Measurements from ENCODE around the gene TNS4. TPM values are rescaled to one million over a fixed set of nuclear protein-coding genes. Genes with fewer than 3 reads are reported as not detected.

TNS4 gene
- total and polyA plus RNA-seq, 4 experiments from 2014 or later, result 0.18 to 1.8 (median 0.29) TPM

- Histone ChIP-seq H3K4me3 (ENCODE audit: low read length in 2 of 2) (peak overlapping the region in 1 of 2 donors; percentile 11), H3K9me3 (ENCODE audit: control insufficient read depth in 1 of 2, low read length in 2 of 2) (no peaks in the 10 kb centered on the region), H3K36me3 (ENCODE audit: insufficient read depth, low read length) (no peaks in the 10 kb centered on the region), H3K27me3 (ENCODE audit: insufficient read depth, low read length) (no peaks in the 10 kb centered on the region), H3K27ac (ENCODE audit: low read depth, low read length) (no peak overlapping the region), H3K4me1 (ENCODE audit: insufficient read depth, low read length) (peaks cover 89% of the 10 kb centered on the region)
- Mint-ChIP-seq H3K27me3 (peaks cover 0 to 2% of the 10 kb centered on the region in 2 donors), H3K36me3 (peaks cover 10% of the 10 kb centered on the region in 2 donors), H3K9me3 (peaks cover 0 to 9% (median 6%) of the 10 kb centered on the region in 8 donors), H3K27ac (peak overlapping the region in 5 of 7 donors; percentile 37 to 77 (median 60)), H3K4me1 (peaks cover 55 to 75% (median 63%) of the 10 kb centered on the region in 4 donors), H3K4me3 (peak overlapping the region; percentile 47 to 81 (median 73))
- POLR2A ChIA-PET (ENCODE audit: partially characterized antibody), result interaction anchor here (0.6 to 5.7 kb wide), 7 partner anchors 13 to 196 kb away, joined by 3 to 99 read pairs (median 5); no protein-coding TSS in a partner anchor
- intact Hi-C loops (cut with micrococcal nuclease), result loop anchor here (5.0 kb wide), 1 partner anchor 77 kb away; the partner anchor contains the start of gene IGFBP4
- CTCF ChIA-PET (ENCODE audit: partially characterized antibody), result interaction anchor here (1.2 to 4.5 kb wide), 5 partner anchors 11 to 120 kb away, joined by 3 to 46 read pairs (median 4); no protein-coding TSS in a partner anchor
- no peak for DNase-seq
Measured at GRCh38 chr17:40519089-40519775, 17.8 kb upstream of the TNS4 start.

GRCh38 chr17:40518401-40519088 lies 17.1 kb upstream of the TNS4 start:
- POLR2A ChIA-PET (ENCODE audit: partially characterized antibody), result interaction anchor here (1.2 to 5.7 kb wide), 10 partner anchors 7 to 195 kb away, joined by 3 to 99 read pairs (median 8); partner anchors contain the start of gene TOP2A
- Histone ChIP-seq H3K4me1 (ENCODE audit: insufficient read depth, low read length) (peaks cover 91% of the 10 kb centered on the region), H3K9me3 (ENCODE audit: control insufficient read depth in 1 of 2, low read length in 2 of 2) (no peaks in the 10 kb centered on the region), H3K27me3 (ENCODE audit: insufficient read depth, low read length) (no peaks in the 10 kb centered on the region), H3K27ac (ENCODE audit: low read depth, low read length) (no peak overlapping the region), H3K4me3 (ENCODE audit: low read length in 2 of 2) (peak overlapping the region in 1 of 2 donors; percentile 11), H3K36me3 (ENCODE audit: insufficient read depth, low read length) (no peaks in the 10 kb centered on the region)
- peaks cover 0 to 5% (median 2%) of the 10 kb centered on the region in 8 donors for H3K9me3 Mint-ChIP-seq
- H3K36me3 Mint-ChIP-seq, result peaks cover 5 to 6% of the 10 kb centered on the region in 2 donors
- intact Hi-C loops (cut with micrococcal nuclease), result loop anchor here (5.0 kb wide), 1 partner anchor 76 kb away; the partner anchor contains the start of gene IGFBP4
- peak overlapping the region; percentile 55 to 81 (median 72) for H3K4me3 Mint-ChIP-seq
- CTCF ChIA-PET (ENCODE audit: partially characterized antibody), result interaction anchor here (1.2 to 4.5 kb wide), 3 partner anchors 12 to 42 kb away, joined by 3 to 46 read pairs (median 7); no protein-coding TSS in a partner anchor
- H3K27me3 Mint-ChIP-seq, result peaks cover 0 to 2% of the 10 kb centered on the region in 2 donors
- no peak for DNase-seq
- peaks cover 59 to 82% (median 69%) of the 10 kb centered on the region in 4 donors for H3K4me1 Mint-ChIP-seq
- peak overlapping the region; percentile 59 to 91 (median 69) for H3K27ac Mint-ChIP-seq

GRCh38 chr17:40517981-40518380 lies 16.6 kb upstream of the TNS4 start:
- H3K27me3 Mint-ChIP-seq, result peaks cover 0 to 2% of the 10 kb centered on the region in 2 donors
- Histone ChIP-seq H3K4me1 (ENCODE audit: insufficient read depth, low read length) (peaks cover 89% of the 10 kb centered on the region), H3K27ac (ENCODE audit: low read depth, low read length) (no peak overlapping the region), H3K27me3 (ENCODE audit: insufficient read depth, low read length) (no peaks in the 10 kb centered on the region), H3K9me3 (ENCODE audit: control insufficient read depth in 1 of 2, low read length in 2 of 2) (no peaks in the 10 kb centered on the region), H3K36me3 (ENCODE audit: insufficient read depth, low read length) (no peaks in the 10 kb centered on the region), H3K4me3 (ENCODE audit: low read length in 2 of 2) (peak overlapping the region in 1 of 2 donors; percentile 21)
- ChIA-PET POLR2A (ENCODE audit: partially characterized antibody) (interaction anchor here (1.2 to 5.7 kb wide), 16 partner anchors 8 to 200 kb away, joined by 3 to 99 read pairs (median 7); partner anchors contain the start of genes CCR7 and TOP2A), CTCF (ENCODE audit: partially characterized antibody) (interaction anchor here (0.6 to 4.5 kb wide), 9 partner anchors 12 to 115 kb away, joined by 3 to 46 read pairs (median 4); no protein-coding TSS in a partner anchor)
- H3K4me3 Mint-ChIP-seq, result peak overlapping the region; percentile 55 to 81 (median 70)
- intact Hi-C loops (cut with micrococcal nuclease), result loop anchor here (5.0 kb wide), 1 partner anchor 76 kb away; the partner anchor contains the start of gene IGFBP4
- peaks cover 56 to 87% (median 68%) of the 10 kb centered on the region in 4 donors for H3K4me1 Mint-ChIP-seq
- H3K9me3 Mint-ChIP-seq, result peaks cover 0 to 5% (median 0%) of the 10 kb centered on the region in 8 donors
- H3K36me3 Mint-ChIP-seq, result peaks cover 0 to 2% of the 10 kb centered on the region in 2 donors
- H3K27ac Mint-ChIP-seq, result peak overlapping the region; percentile 59 to 91 (median 69)
- DNase-seq, result no peak

GRCh38 chr17:40517286-40517662 lies 15.9 kb upstream of the TNS4 start:
- Histone ChIP-seq H3K9me3 (ENCODE audit: control insufficient read depth in 1 of 2, low read length in 2 of 2) (no peaks in the 10 kb centered on the region), H3K4me3 (ENCODE audit: low read length in 2 of 2) (peak overlapping the region; percentile 51 to 70), H3K4me1 (ENCODE audit: insufficient read depth, low read length) (peaks cover 82% of the 10 kb centered on the region), H3K27ac (ENCODE audit: low read depth, low read length) (peak overlapping the region; percentile 32), H3K27me3 (ENCODE audit: insufficient read depth, low read length) (no peaks in the 10 kb centered on the region), H3K36me3 (ENCODE audit: insufficient read depth, low read length) (no peaks in the 10 kb centered on the region)
- ChIA-PET POLR2A (ENCODE audit: partially characterized antibody) (interaction anchor here (0.6 to 5.7 kb wide), 26 partner anchors 9 to 1171 kb away, joined by 3 to 99 read pairs (median 4); partner anchors contain the start of genes CCR7, EIF1, IGFBP4 and TOP2A), CTCF (ENCODE audit: partially characterized antibody) (interaction anchor here (0.6 to 4.5 kb wide), 11 partner anchors 13 to 159 kb away, joined by 3 to 46 read pairs (median 4); no protein-coding TSS in a partner anchor)
- no peak for DNase-seq
- Mint-ChIP-seq H3K4me1 (peaks cover 53 to 82% (median 67%) of the 10 kb centered on the region in 4 donors), H3K27me3 (peaks cover 0 to 2% of the 10 kb centered on the region in 2 donors), H3K36me3 (peaks cover 0 to 2% of the 10 kb centered on the region in 2 donors), H3K9me3 (peaks cover 0 to 5% (median 0%) of the 10 kb centered on the region in 8 donors), H3K4me3 (peak overlapping the region; percentile 76 to 91 (median 84)), H3K27ac (peak overlapping the region; percentile 89 to 99 (median 96))
- intact Hi-C loops (cut with micrococcal nuclease), result loop anchor here (5.0 kb wide), 1 partner anchor 75 kb away; the partner anchor contains the start of gene IGFBP4

- Histone ChIP-seq H3K4me1 (ENCODE audit: insufficient read depth, low read length) (peaks cover 77% of the 10 kb centered on the region), H3K9me3 (ENCODE audit: control insufficient read depth in 1 of 2, low read length in 2 of 2) (no peaks in the 10 kb centered on the region), H3K36me3 (ENCODE audit: insufficient read depth, low read length) (no peaks in the 10 kb centered on the region), H3K27me3 (ENCODE audit: insufficient read depth, low read length) (no peaks in the 10 kb centered on the region), H3K27ac (ENCODE audit: low read depth, low read length) (peak overlapping the region; percentile 32), H3K4me3 (ENCODE audit: low read length in 2 of 2) (peak overlapping the region; percentile 51 to 70)
- peaks cover 0 to 5% (median 0%) of the 10 kb centered on the region in 8 donors for H3K9me3 Mint-ChIP-seq
- intact Hi-C loops (cut with micrococcal nuclease), result loop anchor here (1.0 to 5.0 kb wide), 3 partner anchors 17 to 74 kb away; partner anchors contain the start of gene IGFBP4
- H3K4me3 Mint-ChIP-seq, result peak overlapping the region; percentile 76 to 91 (median 84)
- H3K36me3 Mint-ChIP-seq, result no peaks in the 10 kb centered on the region
- peak; percentile 84 to 90 (median 87) for DNase-seq
- peaks cover 51 to 76% (median 61%) of the 10 kb centered on the region in 4 donors for H3K4me1 Mint-ChIP-seq
- peak overlapping the region; percentile 89 to 99 (median 96) for H3K27ac Mint-ChIP-seq
- peaks cover 0 to 2% of the 10 kb centered on the region in 2 donors for H3K27me3 Mint-ChIP-seq
- ChIA-PET CTCF (ENCODE audit: partially characterized antibody) (interaction anchor here (0.8 to 4.5 kb wide), 9 partner anchors 14 to 159 kb away, joined by 3 to 46 read pairs (median 4); no protein-coding TSS in a partner anchor), POLR2A (ENCODE audit: partially characterized antibody) (interaction anchor here (0.6 to 5.7 kb wide), 27 partner anchors 9 to 1172 kb away, joined by 3 to 99 read pairs (median 4); partner anchors contain the start of genes CCR7, EIF1, IGFBP4 and TOP2A)
Measured at GRCh38 chr17:40516581-40517285, 15.3 kb upstream of the TNS4 start.
